HG02973 (cell line): ENCODE results near the gene PHEX.
A peak's percentile ranks its signal among the peaks of the same experiment; 100 is the strongest.

ENCODE experiments used
- ATAC-seq: cut with Tn5 transposase; IDR thresholded peaks from one replicate; pipeline ENCODE4 v1.9.1; 2021; ENCODE audit warnings: moderate library complexity; ENCODE audit not compliant: unreplicated experiment

PHEX gene

GRCh38 chrX:22039541-22039940 lies 7.4 kb downstream of the PHEX start:
- ATAC-seq = no peak

DNA sequence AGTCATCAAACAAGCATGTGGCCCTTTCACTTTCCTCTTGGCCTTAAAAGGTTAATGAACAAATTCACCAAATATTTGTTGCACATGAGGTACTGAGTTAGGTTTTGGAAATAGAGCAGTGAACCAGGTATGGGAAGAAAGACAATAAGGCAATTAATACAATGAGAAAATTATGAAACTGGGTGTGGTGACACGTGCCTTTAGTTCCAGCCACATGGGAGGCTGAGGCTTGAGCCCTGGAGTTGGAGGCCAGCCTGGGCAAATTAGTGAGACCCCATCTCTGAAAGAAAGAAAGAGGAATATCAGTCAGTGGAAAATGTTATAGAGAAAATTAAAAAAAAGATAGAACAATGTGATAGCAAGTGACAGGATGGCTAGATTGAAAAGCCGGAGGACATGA lies 8.1 kb downstream of the PHEX start:
- no peak for ATAC-seq

GRCh38 chrX:22041907-22042530 lies 9.9 kb downstream of the PHEX start:
- no peak for ATAC-seq

- ATAC-seq = no peak
Measured at GRCh38 chrX:22043872-22044271, 11.7 kb downstream of the PHEX start.

DNA sequence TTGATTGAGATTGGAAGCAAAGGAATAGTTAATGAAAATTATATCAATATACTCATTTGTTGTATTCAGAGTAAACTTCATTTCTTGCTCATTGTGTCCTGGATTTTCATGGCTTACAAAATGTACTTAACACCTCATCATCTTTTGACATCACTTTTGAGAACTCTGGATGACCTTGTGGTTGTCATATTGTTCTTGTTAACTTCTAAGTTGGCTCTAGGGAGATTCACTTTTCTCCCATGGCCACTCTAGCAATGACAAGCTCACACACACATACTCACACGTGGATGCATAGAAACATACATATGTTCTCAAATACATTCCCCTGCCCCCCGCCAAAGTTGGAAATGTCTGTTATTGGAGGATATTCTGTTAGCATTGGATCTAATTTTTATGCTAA lies 15.3 kb downstream of the PHEX start:
- no peak for ATAC-seq

DNA sequence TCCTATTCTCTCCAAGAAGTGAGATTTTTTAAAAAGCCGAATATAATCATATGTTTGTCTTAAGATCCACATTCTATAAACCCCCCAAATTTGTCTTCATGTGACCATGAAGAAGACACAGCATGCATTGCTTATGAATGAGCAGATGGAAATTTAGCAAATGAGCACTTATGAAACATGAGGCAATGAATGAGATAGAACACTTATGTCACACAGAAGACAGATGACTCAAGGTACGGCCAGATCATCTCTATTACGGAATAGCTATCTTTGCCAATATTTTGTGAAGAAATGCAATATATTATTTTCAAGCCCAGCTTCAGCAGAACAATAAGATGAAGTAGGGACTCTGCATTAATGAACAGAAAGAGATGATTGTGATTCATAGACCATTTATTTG lies 21.4 kb downstream of the PHEX start:
- ATAC-seq = no peak

GRCh38 chrX:22056235-22056634 lies 24.1 kb downstream of the PHEX start:
- no peak for ATAC-seq

DNA sequence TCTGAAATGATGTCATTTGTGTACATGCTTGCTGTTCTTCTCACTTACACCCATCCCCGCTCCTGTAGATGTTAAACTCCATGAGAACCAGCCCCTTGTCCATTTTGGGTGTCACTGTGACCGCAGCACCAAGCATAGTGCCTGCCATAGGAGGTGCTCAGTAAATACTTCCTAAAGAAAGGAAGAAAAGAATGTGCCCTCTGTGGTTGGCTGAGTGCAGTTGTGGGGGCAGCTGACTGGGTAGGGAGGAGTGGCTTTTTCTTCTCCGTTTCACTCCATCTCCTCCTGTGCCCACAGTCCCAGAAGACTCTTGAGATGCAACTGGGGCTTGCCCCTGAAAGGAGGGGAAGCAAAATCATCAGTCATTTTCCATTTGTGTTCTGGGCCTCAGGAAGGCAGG lies 25.5 kb downstream of the PHEX start:
- no peak for ATAC-seq

DNA sequence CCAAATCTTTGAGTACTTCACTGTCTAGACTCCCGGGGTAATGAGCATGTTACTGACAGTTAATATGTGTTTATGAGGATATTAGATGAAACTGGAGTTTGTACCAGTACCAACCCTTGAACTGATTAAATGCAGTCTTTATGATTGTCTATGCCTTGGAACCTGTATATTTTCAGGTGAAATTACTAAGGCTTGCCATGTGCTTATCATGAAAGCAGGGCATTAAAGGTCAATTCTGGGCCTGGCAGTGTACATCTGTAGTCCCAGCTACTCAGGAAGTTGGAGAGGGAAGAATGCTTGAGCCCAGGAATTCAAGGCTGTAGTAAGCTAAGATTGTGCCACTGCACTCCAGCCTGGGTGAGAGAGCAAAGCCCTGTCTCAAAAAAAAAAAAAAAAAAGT lies 27.6 kb downstream of the PHEX start:
- no peak for ATAC-seq

DNA sequence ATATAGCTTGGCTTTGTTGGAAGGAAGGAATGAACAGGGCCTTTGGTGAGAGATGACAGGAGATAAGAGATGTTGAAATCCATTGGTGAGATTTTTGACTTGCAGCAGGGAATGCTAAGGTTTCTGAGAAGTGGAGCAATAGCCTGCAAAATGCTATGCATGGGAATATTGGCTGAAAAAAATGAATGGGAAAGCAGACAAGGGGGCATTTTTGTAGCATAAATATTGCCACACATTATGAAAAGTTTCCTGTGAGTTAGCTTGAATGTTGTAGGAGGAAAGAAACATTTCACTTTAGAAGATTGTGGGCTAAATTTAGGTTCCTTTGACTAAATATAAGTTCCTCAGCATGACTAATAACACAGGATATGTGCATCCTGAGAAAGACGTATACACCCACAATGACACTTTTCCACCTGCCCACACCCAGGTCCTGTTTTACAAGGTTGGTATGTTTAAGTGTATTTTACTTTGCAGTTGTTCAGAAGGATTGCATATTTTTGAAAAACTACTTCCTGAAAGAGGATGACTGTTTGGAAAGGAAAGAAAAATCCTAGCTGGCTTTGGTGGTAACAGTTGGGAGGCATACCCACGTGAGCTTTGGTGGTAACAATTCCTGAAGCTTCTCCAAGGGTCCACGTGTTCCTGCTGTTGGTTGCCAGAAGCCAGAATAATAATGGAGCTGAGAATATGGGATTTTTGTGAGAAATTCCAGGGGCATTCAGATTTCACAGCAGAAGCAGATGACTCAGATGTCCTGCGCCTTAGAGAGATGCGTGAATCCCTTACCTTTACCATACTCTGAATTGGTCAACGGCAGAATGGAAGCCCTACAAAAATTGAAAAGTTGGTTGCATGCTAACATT lies 28.5 kb downstream of the PHEX start:
- peak; percentile 72 for ATAC-seq

DNA sequence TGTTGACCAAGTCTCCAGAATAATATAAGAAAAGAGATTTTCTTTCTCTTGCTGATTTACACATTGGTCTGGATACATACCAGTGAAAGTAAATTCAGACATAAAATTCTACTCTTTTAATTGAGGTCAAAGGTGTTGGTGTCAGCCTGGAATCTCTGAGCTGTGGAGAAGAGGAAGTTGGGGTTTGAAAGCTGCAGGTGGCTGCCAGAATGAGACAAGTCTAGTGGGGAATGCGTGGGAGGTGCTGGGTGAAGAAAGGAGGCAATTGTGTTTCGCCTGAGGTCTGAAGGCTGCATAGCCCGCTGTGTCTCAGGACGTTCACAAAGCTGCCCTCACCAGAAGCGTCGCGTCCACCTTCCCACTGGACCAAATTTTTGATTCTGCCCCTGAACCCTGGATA lies 31.2 kb downstream of the PHEX start:
- ATAC-seq = peak; percentile 79

DNA sequence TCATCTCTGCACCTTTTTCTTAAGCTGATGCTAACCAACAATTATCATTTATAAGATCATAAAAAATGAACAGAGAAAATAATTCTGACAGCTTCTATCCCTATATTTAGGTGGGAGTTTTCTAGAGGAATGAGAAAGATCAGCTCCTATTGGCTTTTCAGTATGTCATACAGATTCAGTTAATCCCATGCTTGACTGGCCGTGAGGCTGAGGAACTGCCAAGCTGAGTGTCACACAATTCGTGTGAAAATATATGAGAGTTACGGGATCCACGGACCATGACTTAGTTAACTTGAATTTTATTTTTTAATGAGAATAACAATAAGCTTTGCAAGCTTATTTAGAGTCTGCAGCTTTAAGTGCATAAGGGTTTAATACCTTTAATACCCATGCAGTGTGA lies 37.5 kb downstream of the PHEX start:
- ATAC-seq = no peak

DNA sequence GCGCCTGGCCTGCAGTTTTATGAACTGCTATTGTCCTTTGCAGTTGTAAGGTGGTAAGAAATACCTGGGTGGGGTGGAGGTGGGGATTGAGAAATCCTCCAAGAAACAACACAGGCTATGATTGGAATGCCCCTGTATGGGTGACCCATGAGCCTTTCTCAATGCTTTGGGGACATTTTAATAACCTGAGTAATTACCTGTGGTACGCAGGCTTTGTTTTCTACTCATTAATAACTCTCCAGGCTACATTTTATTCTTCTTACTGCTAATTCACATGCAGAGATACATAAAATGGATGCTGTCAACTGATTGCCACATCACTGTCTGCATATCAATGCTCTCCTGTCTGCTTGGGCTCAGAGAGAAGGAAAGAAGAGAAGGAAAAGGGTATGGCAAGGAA lies 41.8 kb downstream of the PHEX start:
- no peak for ATAC-seq

GRCh38 chrX:22078117-22078516 lies 46.0 kb downstream of the PHEX start:
- no peak for ATAC-seq

DNA sequence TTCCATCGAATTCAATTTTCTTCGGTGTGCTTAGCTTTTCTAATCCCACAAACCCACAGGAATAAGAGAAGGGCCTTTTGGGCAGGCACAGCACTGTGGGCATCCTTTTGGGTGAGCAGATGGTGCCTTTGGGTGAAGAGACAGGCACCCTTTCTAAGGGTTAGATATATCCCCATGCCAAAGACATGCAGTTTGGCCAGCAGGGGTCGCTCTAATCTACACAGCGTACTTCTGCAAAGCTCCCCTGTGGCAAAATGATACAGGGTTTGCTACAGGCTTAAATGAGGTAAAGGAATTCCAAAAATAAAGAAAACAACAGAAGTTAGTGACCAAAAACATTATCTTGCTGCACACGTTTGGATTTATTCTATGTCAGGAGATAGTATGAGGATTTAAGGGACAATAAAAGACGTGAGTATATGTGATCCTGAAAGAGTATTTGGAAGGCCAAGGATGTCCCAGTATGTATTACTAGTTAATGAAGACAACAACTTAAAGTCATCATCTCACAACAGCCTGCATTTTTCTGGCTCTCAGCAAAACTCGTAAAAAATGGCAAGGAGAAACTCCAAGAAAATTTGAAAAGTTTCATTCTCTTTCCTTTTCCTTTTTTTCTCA lies 49.5 kb downstream of the PHEX start:
- peak; percentile 65 for ATAC-seq

DNA sequence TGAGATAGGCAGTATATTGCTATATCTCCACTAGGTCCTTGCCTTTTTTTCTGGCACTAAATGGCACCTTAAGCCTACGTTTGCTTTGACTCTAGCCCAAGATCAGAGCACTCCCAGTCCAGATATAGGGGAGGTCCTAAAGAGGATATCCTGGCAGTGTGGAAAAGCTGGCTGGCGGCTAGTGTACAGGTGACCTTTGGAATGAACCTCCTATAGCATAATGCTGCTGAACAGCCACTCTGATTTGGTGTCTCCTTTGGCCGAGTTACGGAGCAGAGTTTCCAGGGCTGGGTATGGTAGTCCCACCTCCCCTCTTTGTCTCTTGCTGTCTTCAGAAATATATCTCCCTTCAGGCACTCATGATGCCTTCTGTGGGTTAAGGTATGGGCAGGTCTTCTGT lies 53.9 kb downstream of the PHEX start:
- no peak for ATAC-seq

DNA sequence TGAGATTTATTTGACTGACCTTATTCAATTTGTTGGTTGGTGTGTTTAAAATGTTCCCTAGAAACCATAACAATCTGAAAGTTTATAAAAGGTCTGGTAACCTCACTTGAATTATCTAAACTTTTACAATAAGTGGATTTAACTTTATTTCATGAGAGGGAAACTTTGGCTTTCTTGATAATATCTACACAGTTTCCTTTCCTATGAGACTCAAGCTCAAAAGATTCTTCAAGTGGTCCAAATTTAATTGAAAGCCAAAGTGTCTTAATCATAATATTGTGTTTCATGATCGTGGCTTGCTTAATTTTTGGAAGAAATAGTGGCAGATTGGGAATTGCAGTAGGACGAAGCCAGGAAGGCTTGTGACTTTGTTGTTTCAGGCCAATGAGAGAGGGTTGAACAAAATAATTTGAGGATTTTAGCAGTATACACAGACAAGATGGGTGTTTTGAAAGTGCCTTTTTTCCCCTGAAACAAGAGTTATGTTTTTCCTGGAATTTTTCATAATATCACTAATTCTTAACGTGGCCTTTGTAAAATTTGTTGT lies 55.0 kb downstream of the PHEX start:
- no peak for ATAC-seq

DNA sequence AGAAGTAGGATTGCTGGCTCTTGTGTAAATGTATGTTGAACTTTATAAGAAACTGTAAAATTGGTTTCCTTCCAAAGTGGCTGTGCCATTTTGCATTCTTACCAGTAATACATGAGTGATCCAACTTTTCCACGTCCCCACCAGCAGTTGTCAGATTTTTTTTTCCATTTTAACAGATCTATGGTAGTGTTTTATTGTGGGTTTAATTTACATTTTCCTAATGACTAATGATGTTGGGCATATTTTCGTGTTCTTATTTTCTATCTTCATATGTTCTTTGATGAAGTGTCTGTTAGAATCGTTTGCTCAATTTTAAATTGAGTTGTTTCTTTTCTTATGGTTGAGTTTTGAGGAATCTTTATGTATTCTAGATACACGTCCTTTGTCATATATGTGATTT lies 56.2 kb downstream of the PHEX start:
- ATAC-seq = no peak

DNA sequence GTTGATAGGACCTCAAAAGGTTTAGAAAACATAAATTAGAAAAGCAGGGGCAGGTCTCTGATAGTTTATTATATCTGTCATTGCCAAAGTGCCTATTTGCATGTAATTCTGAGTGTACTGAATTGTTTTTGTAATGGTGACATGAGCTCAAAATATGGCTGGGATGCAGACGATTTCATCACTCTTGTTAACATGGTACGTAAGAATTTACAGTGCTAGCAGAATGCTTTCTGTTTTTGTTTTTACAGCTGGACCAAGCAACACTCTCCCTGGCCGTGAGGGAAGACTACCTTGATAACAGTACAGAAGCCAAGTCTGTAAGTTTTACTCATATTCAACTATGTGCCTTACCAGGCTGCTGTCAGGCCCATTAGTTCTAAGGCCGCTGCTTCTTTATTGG lies 58.1 kb downstream of the PHEX start:
- ATAC-seq = no peak

GRCh38 chrX:22093550-22093949 lies 61.4 kb downstream of the PHEX start:
- ATAC-seq = no peak

GRCh38 chrX:22095286-22095685 lies 63.2 kb downstream of the PHEX start:
- no peak for ATAC-seq

DNA sequence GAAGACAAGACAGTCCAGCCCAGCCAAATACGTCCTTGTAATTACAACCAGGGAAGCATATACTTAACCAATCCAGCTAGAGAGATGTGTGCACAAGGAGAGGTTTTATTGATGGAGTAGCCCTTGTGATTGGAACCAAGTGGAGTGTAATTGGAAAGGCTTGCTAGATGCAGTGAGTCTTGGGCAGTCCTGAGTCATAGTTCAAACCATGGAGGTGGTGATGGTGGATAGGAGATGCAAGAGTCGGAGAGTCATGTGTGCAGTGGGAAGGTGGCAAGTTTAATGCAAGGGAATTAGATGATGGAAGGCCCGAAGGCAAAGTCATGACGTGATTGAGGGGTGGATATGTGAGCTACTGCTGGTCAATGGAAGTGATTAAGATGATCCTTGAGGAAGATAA lies 63.7 kb downstream of the PHEX start:
- ATAC-seq = no peak
